ENCODE measurements around the gene GNAZ. TPM values are rescaled to one million over a fixed set of nuclear protein-coding genes. Genes with fewer than 3 reads are reported as not detected.

GNAZ gene
- total RNA-seq, 2 experiments from 2014 or later: 1.1 to 1.5 TPM

GRCh38 chr22:23117275-23117674 lies 47.0 kb downstream of the GNAZ start:
- Mint-ChIP-seq H3K9me3 (ENCODE audit: low read depth) (no peaks in the 10 kb centered on the region), H3K4me3 (no peak overlapping the region), H3K27ac (no peak overlapping the region), H3K4me1 (peaks cover 16% of the 10 kb centered on the region), H3K36me3 (ENCODE audit: low read depth) (no peaks in the 10 kb centered on the region), H3K27me3 (no peaks in the 10 kb centered on the region)
- POLR2A ChIA-PET: no interaction called here
- CTCF ChIA-PET: interaction anchor here (0.7 to 1.4 kb wide), 2 partner anchors 17 to 120 kb away, joined by 3 to 5 read pairs; no protein-coding TSS in a partner anchor
- ATAC-seq: no peak
- no peak for DNase-seq
- intact Hi-C loops (cut with DNase I, micrococcal nuclease): no loop called here

GRCh38 chr22:23117891-23118646 lies 47.8 kb downstream of the GNAZ start:
- H3K27me3 Mint-ChIP-seq: no peaks in the 10 kb centered on the region
- H3K9me3 Mint-ChIP-seq (ENCODE audit: low read depth): no peaks in the 10 kb centered on the region
- no peaks in the 10 kb centered on the region for H3K36me3 Mint-ChIP-seq (ENCODE audit: low read depth)
- ChIA-PET CTCF (interaction anchor here (1.2 kb wide), 1 partner anchor 164 kb away, joined by 4 read pairs; no protein-coding TSS in a partner anchor), POLR2A (no interaction called here)
- no peak overlapping the region for H3K4me3 Mint-ChIP-seq
- DNase-seq (no peak), ATAC-seq (no peak)
- no peak overlapping the region for H3K27ac Mint-ChIP-seq
- H3K4me1 Mint-ChIP-seq: peaks cover 16% of the 10 kb centered on the region
- intact Hi-C loops (cut with DNase I, micrococcal nuclease): loop anchor here in 1 of 2 experiments (2.0 kb wide), 1 partner anchor 25 kb away; no protein-coding TSS in a partner anchor

GRCh38 chr22:23118647-23119493 lies 48.6 kb downstream of the GNAZ start:
- POLR2A ChIA-PET: no interaction called here
- CTCF ChIA-PET: interaction anchor here (0.8 to 2.7 kb wide), 5 partner anchors 15 to 164 kb away, joined by 3 to 14 read pairs (median 4); no protein-coding TSS in a partner anchor
- H3K27ac Mint-ChIP-seq: peak overlapping the region; percentile 90
- DNase-seq (peak; percentile 20), ATAC-seq (no peak)
- no peaks in the 10 kb centered on the region for H3K36me3 Mint-ChIP-seq (ENCODE audit: low read depth)
- H3K9me3 Mint-ChIP-seq (ENCODE audit: low read depth): no peaks in the 10 kb centered on the region
- peak overlapping the region; percentile 33 for H3K4me3 Mint-ChIP-seq
- H3K27me3 Mint-ChIP-seq: no peaks in the 10 kb centered on the region
- intact Hi-C loops (cut with DNase I, micrococcal nuclease): loop anchor here in 1 of 2 experiments (2.0 kb wide), 1 partner anchor 24 kb away; no protein-coding TSS in a partner anchor
- peaks cover 16% of the 10 kb centered on the region for H3K4me1 Mint-ChIP-seq

- H3K4me3 Mint-ChIP-seq: peak overlapping the region; percentile 33
- H3K36me3 Mint-ChIP-seq (ENCODE audit: low read depth): no peaks in the 10 kb centered on the region
- H3K4me1 Mint-ChIP-seq: peaks cover 16% of the 10 kb centered on the region
- ATAC-seq: peak; percentile 95
- H3K27ac Mint-ChIP-seq: peak overlapping the region; percentile 90
- H3K27me3 Mint-ChIP-seq: no peaks in the 10 kb centered on the region
- ChIA-PET POLR2A (no interaction called here), CTCF (interaction anchor here (0.7 to 2.7 kb wide), 5 partner anchors 14 to 611 kb away, joined by 3 to 14 read pairs (median 3); no protein-coding TSS in a partner anchor)
- no peaks in the 10 kb centered on the region for H3K9me3 Mint-ChIP-seq (ENCODE audit: low read depth)
- peak; percentile 78 for DNase-seq
- intact Hi-C loops (cut with DNase I, micrococcal nuclease): loop anchor here in 1 of 2 experiments (2.0 kb wide), 1 partner anchor 23 kb away; no protein-coding TSS in a partner anchor
Observed at GRCh38 chr22:23119494-23120414, 49.4 kb downstream of the GNAZ start.

DNA sequence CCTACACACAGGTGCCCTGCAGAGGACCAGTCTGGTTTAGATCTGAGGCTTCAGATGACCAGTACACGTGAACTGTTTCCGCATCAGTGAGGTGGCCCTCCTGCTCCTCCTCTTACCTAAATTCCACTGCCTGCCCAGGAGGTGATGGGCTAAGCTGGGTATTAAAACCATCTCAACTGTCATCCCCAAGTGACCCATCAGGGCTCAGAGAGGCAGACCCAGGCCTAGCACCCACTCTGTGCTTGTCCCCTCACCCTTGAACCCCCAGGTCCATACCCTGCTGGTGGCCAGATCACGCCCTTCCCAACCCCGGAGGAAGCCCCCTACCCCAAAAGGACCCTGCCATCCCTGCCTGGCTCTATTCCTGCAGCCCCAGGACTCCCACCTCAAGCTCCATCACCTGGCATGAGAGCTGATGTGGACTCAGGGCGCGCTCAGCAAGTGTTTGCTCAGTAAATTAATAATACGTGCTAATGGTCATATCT lies 50.1 kb downstream of the GNAZ start:
- intact Hi-C loops (cut with DNase I, micrococcal nuclease): no loop called here
- POLR2A ChIA-PET: no interaction called here
- peak overlapping the region; percentile 51 for H3K27ac Mint-ChIP-seq

DNA sequence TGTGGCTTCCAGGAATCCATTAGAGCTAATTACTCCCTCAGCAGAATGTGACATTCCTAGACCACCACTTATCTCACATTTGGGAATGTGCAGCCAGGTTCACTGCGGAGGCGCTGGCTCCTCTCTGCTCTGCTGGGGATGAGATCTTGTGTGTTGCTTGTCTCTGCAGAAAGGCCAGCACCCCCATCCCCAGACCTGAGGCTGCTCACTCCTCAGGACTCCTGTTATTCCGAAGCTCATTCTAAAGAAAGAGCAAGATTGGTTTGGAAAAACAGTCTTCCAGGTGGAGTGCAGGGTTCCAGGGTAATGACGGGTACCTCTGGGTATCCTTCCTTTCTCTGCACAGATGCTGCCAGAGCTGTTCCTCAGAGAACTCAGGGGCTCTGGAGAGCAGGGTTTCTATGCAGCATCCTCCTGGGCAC lies 50.7 kb downstream of the GNAZ start:
- no peak for ATAC-seq
- Mint-ChIP-seq H3K27me3 (no peaks in the 10 kb centered on the region), H3K9me3 (ENCODE audit: low read depth) (no peaks in the 10 kb centered on the region), H3K36me3 (ENCODE audit: low read depth) (no peaks in the 10 kb centered on the region), H3K4me3 (no peak overlapping the region), H3K4me1 (peaks cover 16% of the 10 kb centered on the region), H3K27ac (no peak overlapping the region)
- intact Hi-C loops (cut with DNase I, micrococcal nuclease): no loop called here
- CTCF ChIA-PET: interaction anchor here (1.2 to 2.7 kb wide), 2 partner anchors 162 to 164 kb away, joined by 3 to 14 read pairs; no protein-coding TSS in a partner anchor
- DNase-seq: no peak
- POLR2A ChIA-PET: no interaction called here

More for the DNA sequence above, 50.1 kb downstream of the GNAZ start:
- Mint-ChIP-seq H3K27me3 (no peaks in the 10 kb centered on the region), H3K36me3 (ENCODE audit: low read depth) (no peaks in the 10 kb centered on the region), H3K9me3 (ENCODE audit: low read depth) (no peaks in the 10 kb centered on the region), H3K4me3 (no peak overlapping the region), H3K4me1 (peaks cover 16% of the 10 kb centered on the region)
- no peak for ATAC-seq
- DNase-seq: no peak
- CTCF ChIA-PET: interaction anchor here (1.2 to 2.7 kb wide), 3 partner anchors 13 to 164 kb away, joined by 3 to 14 read pairs (median 5); no protein-coding TSS in a partner anchor

DNA sequence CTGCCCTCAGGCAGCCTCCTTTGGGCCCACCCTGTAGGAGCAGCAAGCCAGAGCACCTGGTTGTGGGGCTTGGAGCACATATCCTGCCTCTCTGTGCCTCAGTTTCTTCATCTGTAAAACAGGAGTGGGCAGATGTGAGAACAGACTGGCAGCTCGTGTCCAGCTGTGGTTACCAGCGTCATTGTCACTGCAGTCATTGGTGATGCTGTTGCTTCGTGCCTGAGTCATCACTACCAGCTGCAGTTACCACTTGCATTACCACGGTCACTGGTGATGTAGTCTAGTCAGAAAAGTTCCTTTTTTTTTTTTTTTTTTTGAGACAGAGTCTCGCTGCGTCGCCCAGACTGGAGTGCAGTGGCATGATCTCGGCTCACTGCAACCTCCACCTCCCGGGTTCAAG lies 51.1 kb downstream of the GNAZ start:
- no peaks in the 10 kb centered on the region for H3K36me3 Mint-ChIP-seq (ENCODE audit: low read depth)
- POLR2A ChIA-PET: no interaction called here
- CTCF ChIA-PET: interaction anchor here (1.2 to 2.7 kb wide), 2 partner anchors 162 to 165 kb away, joined by 3 to 14 read pairs; no protein-coding TSS in a partner anchor
- H3K27ac Mint-ChIP-seq: no peak overlapping the region
- no peak for ATAC-seq
- peaks cover 16% of the 10 kb centered on the region for H3K4me1 Mint-ChIP-seq
- intact Hi-C loops (cut with DNase I, micrococcal nuclease): no loop called here
- DNase-seq: no peak
- H3K9me3 Mint-ChIP-seq (ENCODE audit: low read depth): no peaks in the 10 kb centered on the region
- no peaks in the 10 kb centered on the region for H3K27me3 Mint-ChIP-seq
- no peak overlapping the region for H3K4me3 Mint-ChIP-seq

DNA sequence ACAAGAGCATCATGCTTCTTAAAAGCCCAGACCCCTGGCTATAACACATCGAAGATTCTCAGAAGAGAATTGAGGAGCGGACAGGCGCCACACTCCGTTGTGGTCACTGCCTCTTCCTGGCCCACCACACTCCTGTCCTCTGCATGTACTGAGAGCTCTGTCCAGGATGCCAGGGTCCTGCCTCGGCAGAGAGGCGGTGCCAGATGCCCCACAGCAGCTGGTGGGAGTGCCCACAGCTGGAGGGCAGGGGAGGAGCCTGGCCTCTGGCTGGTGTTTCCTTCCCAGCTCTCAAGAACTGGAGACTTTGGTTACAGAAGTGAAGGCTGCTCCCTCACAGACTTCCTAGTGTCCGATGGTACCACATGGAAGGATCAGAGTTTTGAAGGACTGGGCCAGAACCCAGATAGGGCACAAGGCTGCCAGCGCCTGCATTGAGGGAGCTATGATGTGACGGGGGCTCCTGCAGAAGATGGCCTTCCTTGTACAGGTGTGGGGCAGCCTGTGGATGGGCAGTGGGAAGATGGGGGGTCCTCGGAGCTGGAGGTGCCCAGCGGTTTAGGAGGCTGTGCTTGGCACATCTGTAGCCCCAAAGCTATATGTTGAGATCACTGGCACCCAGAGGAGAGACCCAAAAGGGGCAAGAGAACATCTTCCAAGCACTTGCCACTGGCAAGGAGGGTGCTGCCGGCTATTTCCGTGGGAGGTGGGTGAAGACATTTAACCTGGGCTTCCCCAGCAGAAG lies 52.1 kb downstream of the GNAZ start:
- Mint-ChIP-seq H3K9me3 (ENCODE audit: low read depth) (no peaks in the 10 kb centered on the region), H3K4me3 (no peak overlapping the region), H3K27me3 (no peaks in the 10 kb centered on the region), H3K36me3 (ENCODE audit: low read depth) (no peaks in the 10 kb centered on the region), H3K27ac (no peak overlapping the region), H3K4me1 (peaks cover 16% of the 10 kb centered on the region)
- DNase-seq: no peak
- no peak for ATAC-seq
- intact Hi-C loops (cut with DNase I, micrococcal nuclease): no loop called here
- POLR2A ChIA-PET: no interaction called here
- CTCF ChIA-PET: interaction anchor here (0.8 to 3.1 kb wide), 2 partner anchors 162 to 352 kb away, joined by 3 to 18 read pairs; no protein-coding TSS in a partner anchor

DNA sequence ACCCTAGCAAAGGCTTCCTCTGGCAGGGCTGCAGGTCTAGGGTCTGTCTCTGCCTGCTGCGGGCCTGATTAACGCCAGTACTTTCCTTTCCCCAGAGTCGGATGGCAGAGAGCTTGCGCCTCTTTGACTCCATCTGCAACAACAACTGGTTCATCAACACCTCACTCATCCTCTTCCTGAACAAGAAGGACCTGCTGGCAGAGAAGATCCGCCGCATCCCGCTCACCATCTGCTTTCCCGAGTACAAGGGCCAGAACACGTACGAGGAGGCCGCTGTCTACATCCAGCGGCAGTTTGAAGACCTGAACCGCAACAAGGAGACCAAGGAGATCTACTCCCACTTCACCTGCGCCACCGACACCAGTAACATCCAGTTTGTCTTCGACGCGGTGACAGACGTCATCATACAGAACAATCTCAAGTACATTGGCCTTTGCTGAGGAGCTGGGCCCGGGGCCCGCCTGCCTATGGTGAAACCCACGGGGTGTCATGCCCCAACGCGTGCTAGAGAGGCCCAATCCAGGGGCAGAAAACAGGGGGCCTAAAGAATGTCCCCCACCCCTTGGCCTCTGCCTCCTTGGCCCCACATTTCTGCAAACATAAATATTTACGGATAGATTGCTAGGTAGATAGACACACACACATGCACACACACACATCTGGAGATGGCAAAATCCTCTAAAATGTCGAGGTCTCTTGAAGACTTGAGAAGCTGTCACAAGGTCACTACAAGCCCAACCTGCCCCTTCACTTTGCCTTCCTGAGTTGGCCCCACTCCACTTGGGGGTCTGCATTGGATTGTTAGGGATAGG lies 52.9 kb downstream of the GNAZ start:
- intact Hi-C loops (cut with DNase I, micrococcal nuclease): no loop called here
- ChIA-PET CTCF (interaction anchor here (0.9 to 3.1 kb wide), 2 partner anchors 10 to 163 kb away, joined by 3 to 18 read pairs; no protein-coding TSS in a partner anchor), POLR2A (no interaction called here)
- no peak for ATAC-seq
- Mint-ChIP-seq H3K27me3 (no peaks in the 10 kb centered on the region), H3K4me3 (no peak overlapping the region), H3K4me1 (peaks cover 16% of the 10 kb centered on the region), H3K27ac (no peak overlapping the region), H3K36me3 (ENCODE audit: low read depth) (no peaks in the 10 kb centered on the region), H3K9me3 (ENCODE audit: low read depth) (no peaks in the 10 kb centered on the region)
- DNase-seq: no peak

All from activated CD4-positive, alpha-beta T cell treated with anti-CD3 and anti-CD28 coated beads for 36 hours (primary cell).